GM23338 (cell line): Measurements from ENCODE around the gene FARS2. TPM values are rescaled to one million over a fixed set of nuclear protein-coding genes. Genes with fewer than 3 reads are reported as not detected.

Experiments used
- ATAC-seq: fragments of 200-7000 bp; cut with Tn5 transposase; 3 replicates; pipeline ENCODE4 v1.9.1; 2020
- DNase-seq: peaks from one replicate; pipeline ENCODE4 v3.0.0-alpha.2; 2015; ENCODE audit warnings: low spot score
- H2AFZ ChIP-seq: fragments of 200-600 bp; sonication (generic); 2 replicates; pipeline ENCODE4 v1.8.0; 2016; ENCODE audit warnings: antibody characterized with exemption, mild to moderate bottlenecking, moderate library complexity
- H3F3A ChIP-seq: fragments of 200-600 bp; sonication (generic); replicated peaks from 2 replicates; pipeline ENCODE4 v1.8.0; 2017; ENCODE audit warnings: antibody characterized with exemption, mixed run types, low read depth
- H3K27ac ChIP-seq: fragments of 200-600 bp; sonication (generic); 2 replicates; pipeline ENCODE4 v1.6.1; 2016; ENCODE audit warnings: low read depth
- H3K27me3 ChIP-seq: fragments of 200-600 bp; sonication (generic); 2 replicates; pipeline ENCODE4 v1.8.0; 2016; ENCODE audit warnings: mild to moderate bottlenecking, mixed run types, moderate library complexity; ENCODE audit not compliant: insufficient read depth
- H3K36me3 ChIP-seq: fragments of 200-600 bp; sonication (generic); 2 replicates; pipeline ENCODE4 v1.8.0; 2016; ENCODE audit warnings: mild to moderate bottlenecking; ENCODE audit not compliant: insufficient read depth
- H3K4me1 ChIP-seq: fragments of 200-600 bp; sonication (generic); 2 replicates; pipeline ENCODE4 v1.8.0; 2016; ENCODE audit warnings: mild to moderate bottlenecking, moderate library complexity; ENCODE audit not compliant: insufficient read depth
- H3K4me2 ChIP-seq: fragments of 200-600 bp; sonication (generic); 2 replicates; pipeline ENCODE4 v1.7.1; 2017; ENCODE audit warnings: mixed run types
- H3K4me3 ChIP-seq: fragments of 200-600 bp; sonication (generic); 2 replicates; pipeline ENCODE4 v1.6.1; 2016; ENCODE audit warnings: mixed run types
- H3K79me2 ChIP-seq: fragments of 200-600 bp; sonication (generic); replicated peaks from 2 replicates; pipeline ENCODE4 v1.8.0; 2017; ENCODE audit warnings: mild to moderate bottlenecking; ENCODE audit not compliant: insufficient read depth
- H3K9me2 ChIP-seq: fragments of 200-600 bp; sonication (generic); 2 replicates; pipeline ENCODE4 v1.8.0; 2017; ENCODE audit not compliant: insufficient read depth
- H4K20me1 ChIP-seq: fragments of 200-600 bp; sonication (generic); replicated peaks from 2 replicates; pipeline ENCODE4 v1.8.0; 2017; ENCODE audit warnings: mild to moderate bottlenecking; ENCODE audit not compliant: insufficient read depth
- H3K27ac Mint-ChIP-seq: 2 replicates; pipeline ENCODE4 v1.8.0; 2020; ENCODE audit warnings: inconsistent platforms, mild to moderate bottlenecking, moderate library complexity, mixed read lengths
- H3K27me3 Mint-ChIP-seq: 3 replicates; pipeline ENCODE4 v1.8.0; 2022; ENCODE audit warnings: low read depth, mild to moderate bottlenecking, moderate library complexity, mixed read lengths, inconsistent platforms; ENCODE audit not compliant: insufficient read depth, poor library complexity
- H3K36me3 Mint-ChIP-seq: 3 replicates; pipeline ENCODE4 v1.8.0; 2021; ENCODE audit warnings: low read depth, mild to moderate bottlenecking, inconsistent platforms, moderate library complexity, mixed read lengths
- H3K4me1 Mint-ChIP-seq: 3 replicates; pipeline ENCODE4 v1.8.0; 2020; ENCODE audit warnings: mild to moderate bottlenecking, inconsistent platforms, mixed read lengths
- H3K4me3 Mint-ChIP-seq: 3 replicates; pipeline ENCODE4 v1.8.0; 2021; ENCODE audit warnings: moderate library complexity, mild to moderate bottlenecking, inconsistent platforms, mixed read lengths
- H3K9me3 Mint-ChIP-seq: 3 replicates; pipeline ENCODE4 v1.8.0; 2020; ENCODE audit warnings: moderate library complexity, mild to moderate bottlenecking, inconsistent platforms, mixed read lengths
- CREB1 ChIP-seq: fragments of 250-450 bp; sonication (Bioruptor Pico); IDR thresholded peaks from 2 replicates; pipeline ENCODE4 v1.5.0; 2020; ENCODE audit warnings: low read depth, mild to moderate bottlenecking, moderate library complexity
- EZH2 ChIP-seq: fragments of 200-600 bp; sonication (generic); IDR thresholded peaks from one replicate; pipeline ENCODE4 v1.8.0; 2017; ENCODE audit warnings: antibody characterized with exemption, mild to moderate bottlenecking, low read depth; ENCODE audit not compliant: unreplicated experiment
- NANOG ChIP-seq: IDR thresholded peaks from 2 replicates; pipeline ENCODE4 v1.6.1; 2016; ENCODE audit warnings: antibody characterized with exemption, borderline replicate concordance
- POLR2AphosphoS5 ChIP-seq: IDR thresholded peaks from 2 replicates; pipeline ENCODE4 v1.6.1; 2016; ENCODE audit warnings: antibody characterized with exemption, low read depth
- polyA plus RNA-seq: library from polyadenylated mRNA; unstranded; fragments of >200 nt; fragmentation: Nextera tagmentation; extraction: Ambion mirVana; gene quantifications from 2 replicates; pipeline ENCODE4 v1.2.1, GENCODE V29; 2016
- total RNA-seq: library from RNA; depleted of rRNA; stranded (reverse); fragments of >200 nt; shearing (Covaris generic); gene quantifications from 2 replicates; pipeline ENCODE4 v1.2.3, GENCODE V29; 2014
- TF ChIP-seq, protein P1 (sequence below): IDR thresholded peaks from 2 replicates; pipeline ENCODE4 v1.6.1; 2016; ENCODE audit warnings: antibody characterized with exemption
- TF ChIP-seq, protein P2 (sequence below): fragments of 250-450 bp; sonication (Bioruptor Pico); IDR thresholded peaks from 2 replicates; pipeline ENCODE4 v1.5.0; 2020; ENCODE audit warnings: mild to moderate bottlenecking, moderate library complexity
- TF ChIP-seq, protein P3 (sequence below): IDR thresholded peaks from one replicate; pipeline ENCODE4 v1.6.1; 2018; ENCODE audit warnings: antibody characterized with exemption; ENCODE audit not compliant: unreplicated experiment

Gene FARS2
- total and polyA plus RNA-seq, 2 experiments from 2014 or later, result 7.6 to 19.0 TPM

DNA sequence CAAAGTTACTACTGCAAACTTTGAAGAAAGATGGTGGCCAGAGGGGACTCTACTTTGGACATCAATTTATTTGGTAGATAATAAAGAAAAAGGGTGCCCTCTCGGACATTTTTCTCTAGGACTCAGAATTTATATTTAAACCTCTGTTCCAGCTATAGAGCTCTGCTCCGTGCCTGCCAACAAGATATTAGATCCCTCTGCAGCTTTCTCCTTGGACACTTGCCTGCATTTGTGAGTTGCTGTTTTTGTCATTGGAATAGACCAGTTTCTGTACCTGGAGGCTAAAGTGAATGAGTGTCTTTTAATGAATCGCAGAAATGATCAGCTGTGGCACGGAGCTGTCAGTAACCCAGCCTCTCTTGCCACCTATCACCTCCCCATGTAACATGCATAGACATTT lies 491.9 kb downstream of the FARS2 start:
- no peak overlapping the region for H3K27ac ChIP-seq
- H3K4me1 ChIP-seq, result peaks cover 3% of the 10 kb centered on the region; the same call in 1 of the 2 replicates
- no peaks in the 10 kb centered on the region for H3F3A ChIP-seq
- Mint-ChIP-seq H3K9me3 (peaks cover 33% of the 10 kb centered on the region), H3K36me3 (peaks cover 32% of the 10 kb centered on the region), H3K27ac (no peak overlapping the region), H3K4me1 (peaks cover 15% of the 10 kb centered on the region), H3K27me3 (peaks cover 2% of the 10 kb centered on the region), H3K4me3 (no peak overlapping the region)
- H3K4me2 ChIP-seq, result no peak overlapping the region
- DNase-seq (no peak), ATAC-seq (no peak)
- H4K20me1 ChIP-seq, result no peaks in the 10 kb centered on the region
- H3K4me3 ChIP-seq, result no peak overlapping the region
- no peaks in the 10 kb centered on the region for H3K36me3 ChIP-seq
- no peaks in the 10 kb centered on the region for H3K79me2 ChIP-seq
- no peaks in the 10 kb centered on the region for H3K27me3 ChIP-seq
- H3K9me2 ChIP-seq, result peaks cover 8% of the 10 kb centered on the region; the same call in 1 of the 2 replicates
- TF ChIP-seq EZH2 (no peak), NANOG (no peak), POLR2AphosphoS5 (no peak), CREB1 (CRISPR knock-in tag) (no peak)
- TF ChIP-seq, protein P1, sequence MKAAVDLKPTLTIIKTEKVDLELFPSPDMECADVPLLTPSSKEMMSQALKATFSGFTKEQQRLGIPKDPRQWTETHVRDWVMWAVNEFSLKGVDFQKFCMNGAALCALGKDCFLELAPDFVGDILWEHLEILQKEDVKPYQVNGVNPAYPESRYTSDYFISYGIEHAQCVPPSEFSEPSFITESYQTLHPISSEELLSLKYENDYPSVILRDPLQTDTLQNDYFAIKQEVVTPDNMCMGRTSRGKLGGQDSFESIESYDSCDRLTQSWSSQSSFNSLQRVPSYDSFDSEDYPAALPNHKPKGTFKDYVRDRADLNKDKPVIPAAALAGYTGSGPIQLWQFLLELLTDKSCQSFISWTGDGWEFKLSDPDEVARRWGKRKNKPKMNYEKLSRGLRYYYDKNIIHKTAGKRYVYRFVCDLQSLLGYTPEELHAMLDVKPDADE, result no peak
- TF ChIP-seq, protein P2, sequence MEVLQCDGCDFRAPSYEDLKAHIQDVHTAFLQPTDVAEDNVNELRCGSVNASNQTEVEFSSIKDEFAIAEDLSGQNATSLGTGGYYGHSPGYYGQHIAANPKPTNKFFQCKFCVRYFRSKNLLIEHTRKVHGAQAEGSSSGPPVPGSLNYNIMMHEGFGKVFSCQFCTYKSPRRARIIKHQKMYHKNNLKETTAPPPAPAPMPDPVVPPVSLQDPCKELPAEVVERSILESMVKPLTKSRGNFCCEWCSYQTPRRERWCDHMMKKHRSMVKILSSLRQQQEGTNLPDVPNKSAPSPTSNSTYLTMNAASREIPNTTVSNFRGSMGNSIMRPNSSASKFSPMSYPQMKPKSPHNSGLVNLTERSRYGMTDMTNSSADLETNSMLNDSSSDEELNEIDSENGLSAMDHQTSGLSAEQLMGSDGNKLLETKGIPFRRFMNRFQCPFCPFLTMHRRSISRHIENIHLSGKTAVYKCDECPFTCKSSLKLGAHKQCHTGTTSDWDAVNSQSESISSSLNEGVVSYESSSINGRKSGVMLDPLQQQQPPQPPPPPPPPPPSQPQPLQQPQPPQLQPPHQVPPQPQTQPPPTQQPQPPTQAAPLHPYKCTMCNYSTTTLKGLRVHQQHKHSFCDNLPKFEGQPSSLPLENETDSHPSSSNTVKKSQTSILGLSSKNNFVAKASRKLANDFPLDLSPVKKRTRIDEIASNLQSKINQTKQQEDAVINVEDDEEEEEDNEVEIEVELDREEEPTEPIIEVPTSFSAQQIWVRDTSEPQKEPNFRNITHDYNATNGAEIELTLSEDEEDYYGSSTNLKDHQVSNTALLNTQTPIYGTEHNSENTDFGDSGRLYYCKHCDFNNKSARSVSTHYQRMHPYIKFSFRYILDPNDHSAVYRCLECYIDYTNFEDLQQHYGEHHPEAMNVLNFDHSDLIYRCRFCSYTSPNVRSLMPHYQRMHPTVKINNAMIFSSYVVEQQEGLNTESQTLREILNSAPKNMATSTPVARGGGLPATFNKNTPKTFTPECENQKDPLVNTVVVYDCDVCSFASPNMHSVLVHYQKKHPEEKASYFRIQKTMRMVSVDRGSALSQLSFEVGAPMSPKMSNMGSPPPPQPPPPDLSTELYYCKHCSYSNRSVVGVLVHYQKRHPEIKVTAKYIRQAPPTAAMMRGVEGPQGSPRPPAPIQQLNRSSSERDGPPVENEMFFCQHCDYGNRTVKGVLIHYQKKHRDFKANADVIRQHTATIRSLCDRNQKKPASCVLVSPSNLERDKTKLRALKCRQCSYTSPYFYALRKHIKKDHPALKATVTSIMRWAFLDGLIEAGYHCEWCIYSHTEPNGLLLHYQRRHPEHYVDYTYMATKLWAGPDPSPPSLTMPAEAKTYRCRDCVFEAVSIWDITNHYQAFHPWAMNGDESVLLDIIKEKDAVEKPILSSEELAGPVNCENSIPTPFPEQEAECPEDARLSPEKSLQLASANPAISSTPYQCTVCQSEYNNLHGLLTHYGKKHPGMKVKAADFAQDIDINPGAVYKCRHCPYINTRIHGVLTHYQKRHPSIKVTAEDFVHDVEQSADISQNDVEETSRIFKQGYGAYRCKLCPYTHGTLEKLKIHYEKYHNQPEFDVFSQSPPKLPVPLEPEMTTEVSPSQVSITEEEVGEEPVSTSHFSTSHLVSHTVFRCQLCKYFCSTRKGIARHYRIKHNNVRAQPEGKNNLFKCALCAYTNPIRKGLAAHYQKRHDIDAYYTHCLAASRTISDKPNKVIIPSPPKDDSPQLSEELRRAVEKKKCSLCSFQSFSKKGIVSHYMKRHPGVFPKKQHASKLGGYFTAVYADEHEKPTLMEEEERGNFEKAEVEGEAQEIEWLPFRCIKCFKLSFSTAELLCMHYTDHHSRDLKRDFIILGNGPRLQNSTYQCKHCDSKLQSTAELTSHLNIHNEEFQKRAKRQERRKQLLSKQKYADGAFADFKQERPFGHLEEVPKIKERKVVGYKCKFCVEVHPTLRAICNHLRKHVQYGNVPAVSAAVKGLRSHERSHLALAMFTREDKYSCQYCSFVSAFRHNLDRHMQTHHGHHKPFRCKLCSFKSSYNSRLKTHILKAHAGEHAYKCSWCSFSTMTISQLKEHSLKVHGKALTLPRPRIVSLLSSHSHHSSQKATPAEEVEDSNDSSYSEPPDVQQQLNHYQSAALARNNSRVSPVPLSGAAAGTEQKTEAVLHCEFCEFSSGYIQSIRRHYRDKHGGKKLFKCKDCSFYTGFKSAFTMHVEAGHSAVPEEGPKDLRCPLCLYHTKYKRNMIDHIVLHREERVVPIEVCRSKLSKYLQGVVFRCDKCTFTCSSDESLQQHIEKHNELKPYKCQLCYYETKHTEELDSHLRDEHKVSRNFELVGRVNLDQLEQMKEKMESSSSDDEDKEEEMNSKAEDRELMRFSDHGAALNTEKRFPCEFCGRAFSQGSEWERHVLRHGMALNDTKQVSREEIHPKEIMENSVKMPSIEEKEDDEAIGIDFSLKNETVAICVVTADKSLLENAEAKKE (CRISPR knock-in tag), result no peak
- TF ChIP-seq, protein P3, sequence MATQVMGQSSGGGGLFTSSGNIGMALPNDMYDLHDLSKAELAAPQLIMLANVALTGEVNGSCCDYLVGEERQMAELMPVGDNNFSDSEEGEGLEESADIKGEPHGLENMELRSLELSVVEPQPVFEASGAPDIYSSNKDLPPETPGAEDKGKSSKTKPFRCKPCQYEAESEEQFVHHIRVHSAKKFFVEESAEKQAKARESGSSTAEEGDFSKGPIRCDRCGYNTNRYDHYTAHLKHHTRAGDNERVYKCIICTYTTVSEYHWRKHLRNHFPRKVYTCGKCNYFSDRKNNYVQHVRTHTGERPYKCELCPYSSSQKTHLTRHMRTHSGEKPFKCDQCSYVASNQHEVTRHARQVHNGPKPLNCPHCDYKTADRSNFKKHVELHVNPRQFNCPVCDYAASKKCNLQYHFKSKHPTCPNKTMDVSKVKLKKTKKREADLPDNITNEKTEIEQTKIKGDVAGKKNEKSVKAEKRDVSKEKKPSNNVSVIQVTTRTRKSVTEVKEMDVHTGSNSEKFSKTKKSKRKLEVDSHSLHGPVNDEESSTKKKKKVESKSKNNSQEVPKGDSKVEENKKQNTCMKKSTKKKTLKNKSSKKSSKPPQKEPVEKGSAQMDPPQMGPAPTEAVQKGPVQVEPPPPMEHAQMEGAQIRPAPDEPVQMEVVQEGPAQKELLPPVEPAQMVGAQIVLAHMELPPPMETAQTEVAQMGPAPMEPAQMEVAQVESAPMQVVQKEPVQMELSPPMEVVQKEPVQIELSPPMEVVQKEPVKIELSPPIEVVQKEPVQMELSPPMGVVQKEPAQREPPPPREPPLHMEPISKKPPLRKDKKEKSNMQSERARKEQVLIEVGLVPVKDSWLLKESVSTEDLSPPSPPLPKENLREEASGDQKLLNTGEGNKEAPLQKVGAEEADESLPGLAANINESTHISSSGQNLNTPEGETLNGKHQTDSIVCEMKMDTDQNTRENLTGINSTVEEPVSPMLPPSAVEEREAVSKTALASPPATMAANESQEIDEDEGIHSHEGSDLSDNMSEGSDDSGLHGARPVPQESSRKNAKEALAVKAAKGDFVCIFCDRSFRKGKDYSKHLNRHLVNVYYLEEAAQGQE, result no peak
- H2AFZ ChIP-seq, result no peak overlapping the region
